ENCODE results near the gene METTL25B. TPM values are rescaled to one million over a fixed set of nuclear protein-coding genes. Genes with fewer than 3 reads are reported as not detected.

The METTL25B gene
- total and polyA plus RNA-seq, 7 donors = 11.8 to 33.1 (median 19.0) TPM

DNA sequence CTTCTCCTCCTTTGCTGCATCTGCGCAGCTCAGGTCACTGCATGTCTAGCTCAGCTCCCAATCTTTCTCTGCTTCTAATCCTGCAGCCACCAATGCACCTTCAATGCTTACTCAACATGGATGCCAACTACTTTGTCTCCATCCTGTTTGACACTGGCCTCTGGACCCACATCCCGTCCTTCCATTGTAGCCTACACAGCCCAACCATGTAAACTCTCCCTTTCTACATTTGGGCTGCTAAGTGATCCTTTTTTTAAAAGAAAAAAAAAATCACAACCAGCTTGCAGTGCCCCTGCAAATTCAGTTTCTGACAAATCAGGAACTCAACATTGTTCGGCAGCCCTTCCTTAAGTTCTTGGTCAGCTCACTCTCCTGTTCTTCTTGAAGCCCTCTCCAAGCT, 13.4 kb upstream of the METTL25B start:
- Histone ChIP-seq H3K9me3 (no peaks in the 10 kb centered on the region), H3K27ac (no peak overlapping the region), H3K4me3 (no peak overlapping the region), H3K4me1 (peaks cover 0 to 31% (median 27%) of the 10 kb centered on the region in 4 donors), H3K27me3 (no peaks in the 10 kb centered on the region), H3K36me3 (peaks cover 0 to 3% (median 1%) of the 10 kb centered on the region in 4 donors)
- DNase-seq = no peak
- TF ChIP-seq, protein P1, sequence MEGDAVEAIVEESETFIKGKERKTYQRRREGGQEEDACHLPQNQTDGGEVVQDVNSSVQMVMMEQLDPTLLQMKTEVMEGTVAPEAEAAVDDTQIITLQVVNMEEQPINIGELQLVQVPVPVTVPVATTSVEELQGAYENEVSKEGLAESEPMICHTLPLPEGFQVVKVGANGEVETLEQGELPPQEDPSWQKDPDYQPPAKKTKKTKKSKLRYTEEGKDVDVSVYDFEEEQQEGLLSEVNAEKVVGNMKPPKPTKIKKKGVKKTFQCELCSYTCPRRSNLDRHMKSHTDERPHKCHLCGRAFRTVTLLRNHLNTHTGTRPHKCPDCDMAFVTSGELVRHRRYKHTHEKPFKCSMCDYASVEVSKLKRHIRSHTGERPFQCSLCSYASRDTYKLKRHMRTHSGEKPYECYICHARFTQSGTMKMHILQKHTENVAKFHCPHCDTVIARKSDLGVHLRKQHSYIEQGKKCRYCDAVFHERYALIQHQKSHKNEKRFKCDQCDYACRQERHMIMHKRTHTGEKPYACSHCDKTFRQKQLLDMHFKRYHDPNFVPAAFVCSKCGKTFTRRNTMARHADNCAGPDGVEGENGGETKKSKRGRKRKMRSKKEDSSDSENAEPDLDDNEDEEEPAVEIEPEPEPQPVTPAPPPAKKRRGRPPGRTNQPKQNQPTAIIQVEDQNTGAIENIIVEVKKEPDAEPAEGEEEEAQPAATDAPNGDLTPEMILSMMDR (IDR thresholded peaks at IDR 0.05) = no peak
- no peak for TF ChIP-seq EP300 (IDR thresholded peaks at IDR 0.05)
- no peak for TF ChIP-seq POLR2A (IDR thresholded peaks at IDR 0.05)
- TF ChIP-seq POLR2AphosphoS5 (IDR thresholded peaks at IDR 0.05) = no peak
- WGBS, 2 donors = 87 to 93% methylated on average over 3 of the region's 3 CpGs
- intact Hi-C loops (cut with DNase I) = no loop called here

DNA sequence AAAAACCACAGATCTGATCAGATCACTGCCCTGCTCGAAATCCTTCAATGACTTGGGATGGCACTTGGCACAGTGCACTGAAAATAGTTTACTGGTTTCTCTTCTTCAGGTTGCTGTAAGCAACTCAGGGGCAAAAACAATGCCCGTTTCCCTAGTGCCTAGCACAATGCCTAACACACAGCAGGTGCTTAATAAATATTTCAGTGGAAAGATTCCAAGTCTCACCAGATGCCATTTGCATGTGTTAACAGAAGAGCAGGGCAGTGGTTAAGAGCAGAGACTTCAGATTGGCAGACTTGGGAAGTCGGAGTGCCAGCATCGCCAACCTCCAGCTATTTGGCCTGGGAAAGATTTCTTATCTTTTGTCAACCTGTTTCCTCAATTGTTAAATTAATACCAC, 10.9 kb upstream of the METTL25B start:
- intact Hi-C loops (cut with DNase I) = no loop called here
- H3K4me3 ChIP-seq = no peak overlapping the region
- no peaks in the 10 kb centered on the region for H3K9me3 ChIP-seq
- no peak overlapping the region for H3K27ac ChIP-seq
- H3K27me3 ChIP-seq = no peaks in the 10 kb centered on the region
- TF ChIP-seq, protein P1 (IDR thresholded peaks at IDR 0.05) = no peak
- TF ChIP-seq POLR2AphosphoS5 (IDR thresholded peaks at IDR 0.05) = no peak
- no peak for TF ChIP-seq EP300 (IDR thresholded peaks at IDR 0.05)
- no peak for TF ChIP-seq POLR2A (IDR thresholded peaks at IDR 0.05)
- no peak for DNase-seq
- peaks cover 0 to 5% (median 5%) of the 10 kb centered on the region in 4 donors for H3K4me1 ChIP-seq
- 90 to 95% methylated on average over 4 of the region's 4 CpGs for WGBS, 2 donors
- H3K36me3 ChIP-seq = peaks cover 0 to 21% (median 12%) of the 10 kb centered on the region in 4 donors

DNA sequence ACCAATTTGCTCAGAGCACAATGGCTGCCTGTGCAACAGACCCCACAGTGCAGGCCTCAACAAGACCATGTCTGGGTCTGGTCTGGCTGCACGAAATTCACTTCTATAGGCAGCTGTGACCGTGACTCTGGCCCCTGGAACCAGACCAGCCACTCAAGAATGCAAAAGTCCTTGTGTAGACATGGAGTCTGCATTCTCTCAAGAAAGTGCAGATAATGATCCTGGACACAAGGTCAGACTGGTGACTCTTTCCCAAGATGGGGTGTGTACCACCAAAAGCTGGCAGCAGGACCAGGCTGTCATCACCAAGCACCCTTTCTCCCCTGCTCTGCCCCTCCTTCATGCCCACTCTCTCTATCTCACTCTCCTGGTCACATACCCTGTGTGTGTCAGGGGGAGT, 7.1 kb upstream of the METTL25B start:
- TF ChIP-seq EP300 (IDR thresholded peaks at IDR 0.05) = no peak
- TF ChIP-seq POLR2AphosphoS5 (IDR thresholded peaks at IDR 0.05) = no peak
- TF ChIP-seq, protein P1 (IDR thresholded peaks at IDR 0.05) = no peak
- TF ChIP-seq POLR2A (IDR thresholded peaks at IDR 0.05) = no peak
- Histone ChIP-seq H3K36me3 (peaks cover 11 to 44% (median 34%) of the 10 kb centered on the region in 4 donors), H3K27me3 (no peaks in the 10 kb centered on the region), H3K27ac (no peak overlapping the region), H3K9me3 (no peaks in the 10 kb centered on the region), H3K4me1 (peaks cover 0 to 20% (median 17%) of the 10 kb centered on the region in 4 donors), H3K4me3 (no peak overlapping the region)
- WGBS, 2 donors = 82 to 85% methylated on average over 2 of the region's 2 CpGs
- no peak for DNase-seq
- intact Hi-C loops (cut with DNase I) = loop anchor here (10.0 kb wide), 1 partner anchor 144 kb away; the partner anchor contains the start of gene NTRK1

DNA sequence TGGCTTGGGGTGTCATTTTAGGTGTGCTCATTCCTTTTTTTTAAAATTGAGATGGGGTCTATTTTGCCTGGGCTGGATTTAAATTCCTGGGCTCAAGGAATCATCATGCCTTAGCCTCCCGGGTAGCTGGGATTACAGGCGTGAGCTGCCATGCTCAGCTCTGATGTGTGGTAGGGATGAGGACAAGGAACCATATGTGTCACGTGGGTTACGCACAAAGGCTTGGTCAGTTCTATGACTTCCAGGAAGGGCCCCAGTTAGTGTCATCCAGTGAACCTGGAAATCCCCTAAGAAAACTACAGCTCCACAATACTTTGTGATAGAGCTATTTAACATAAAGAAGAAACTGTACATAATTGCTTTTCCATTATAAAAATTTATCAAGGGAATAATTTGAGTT, 6.7 kb upstream of the METTL25B start:
- no peaks in the 10 kb centered on the region for H3K27me3 ChIP-seq
- intact Hi-C loops (cut with DNase I) = loop anchor here (10.0 kb wide), 1 partner anchor 143 kb away; the partner anchor contains the start of gene NTRK1
- TF ChIP-seq, protein P1 (IDR thresholded peaks at IDR 0.05) = no peak
- TF ChIP-seq POLR2AphosphoS5 (IDR thresholded peaks at IDR 0.05) = no peak
- WGBS, 2 donors = 86 to 87% methylated on average over 4 of the region's 4 CpGs
- no peak overlapping the region for H3K4me3 ChIP-seq
- DNase-seq = no peak
- H3K36me3 ChIP-seq = peaks cover 11 to 47% (median 34%) of the 10 kb centered on the region in 4 donors
- H3K4me1 ChIP-seq = peaks cover 0 to 24% (median 21%) of the 10 kb centered on the region in 4 donors
- H3K9me3 ChIP-seq = no peaks in the 10 kb centered on the region
- no peak overlapping the region for H3K27ac ChIP-seq

Measured in sigmoid colon (tissue), 7 donors.